OCI-LY7 (cell line): ENCODE results near the gene MRGPRX4. TPM values are rescaled to one million over a fixed set of nuclear protein-coding genes. Genes with fewer than 3 reads are reported as not detected.
A peak's percentile ranks its signal among the peaks of the same experiment; 100 is the strongest.

Source experiments
- BruUV-seq: library from RNA; stranded (reverse); fragments of 400-500 nt; replicated peaks from 2 replicates; lab custom pipeline; 2021; lab: Mats Ljungman, UMichigan
- CTCF ChIA-PET: fragments of 300-600 bp; sonication (Branson Sonifier 250); formaldehyde crosslinking; loops from one replicate; lab custom pipeline; 2022; ENCODE audit warnings: antibody characterized with exemption; ENCODE audit not compliant: unreplicated experiment; lab: Charles Lee
- POLR2A ChIA-PET: fragments of 300-600 bp; sonication (Branson Sonifier 250); formaldehyde crosslinking; loops from one replicate; lab custom pipeline; 2022; ENCODE audit warnings: antibody characterized with exemption; lab: Charles Lee
- DNase-seq: peaks from one replicate; pipeline ENCODE4 v3.0.0-alpha.2; 2015; ENCODE audit warnings: low spot score
- H2AFZ ChIP-seq: fragments of 200-600 bp; sonication (generic), shearing (Covaris generic); 2 replicates; pipeline ENCODE4 v1.6.1; 2014; ENCODE audit warnings: mild to moderate bottlenecking, antibody characterized with exemption, low read length, moderate library complexity
- H3K27ac ChIP-seq: fragments of 200-600 bp; sonication (generic); 2 replicates; pipeline ENCODE4 v1.5.1; 2014; ENCODE audit warnings: mixed run types, low read depth, mild to moderate bottlenecking, moderate library complexity, low read length, inconsistent platforms; ENCODE audit not compliant: poor library complexity, severe bottlenecking
- H3K36me3 ChIP-seq: fragments of 200-600 bp; sonication (generic); 2 replicates; pipeline ENCODE4 v1.6.1; 2014; ENCODE audit warnings: mild to moderate bottlenecking, antibody characterized with exemption, low read length, moderate library complexity, mixed read lengths; ENCODE audit not compliant: insufficient read depth
- H3K4me1 ChIP-seq: fragments of 200-600 bp; sonication (generic); 2 replicates; pipeline ENCODE4 v1.5.1; 2014; ENCODE audit warnings: mild to moderate bottlenecking, low read length; ENCODE audit not compliant: insufficient read depth, poor library complexity, severe bottlenecking
- H3K4me2 ChIP-seq: fragments of 200-600 bp; sonication (generic); 2 replicates; pipeline ENCODE4 v1.6.1; 2014; ENCODE audit warnings: mild to moderate bottlenecking, low read length
- H3K4me3 ChIP-seq: fragments of 200-600 bp; sonication (generic); 2 replicates; pipeline ENCODE4 v1.5.1; 2014; ENCODE audit warnings: mild to moderate bottlenecking, low read depth, low read length; ENCODE audit not compliant: poor library complexity, severe bottlenecking
- H3K79me2 ChIP-seq: fragments of 200-600 bp; sonication (generic); 2 replicates; pipeline ENCODE4 v1.6.1; 2016; ENCODE audit warnings: low read depth, mild to moderate bottlenecking, low read length, moderate library complexity, mixed read lengths; ENCODE audit not compliant: insufficient read depth
- H3K9me2 ChIP-seq: fragments of 200-600 bp; sonication (generic); 2 replicates; pipeline ENCODE4 v1.6.1; 2016; ENCODE audit warnings: mild to moderate bottlenecking, low read length, mixed read lengths; ENCODE audit not compliant: insufficient read depth
- H3K9me3 ChIP-seq: fragments of 200-600 bp; sonication (generic); 2 replicates; pipeline ENCODE4 v1.6.1; 2014; ENCODE audit warnings: mild to moderate bottlenecking, mixed run types, low read length, mixed read lengths
- H4K20me1 ChIP-seq: fragments of 200-600 bp; sonication (generic); 2 replicates; pipeline ENCODE4 v1.6.1; 2014; ENCODE audit warnings: mild to moderate bottlenecking, antibody characterized with exemption, low read length, moderate library complexity, mixed read lengths; ENCODE audit not compliant: insufficient read depth
- CTCF ChIP-seq: fragments of 200-600 bp; sonication (generic); conservative IDR thresholded peaks from 2 replicates; pipeline ENCODE4 v1.5.1; 2014; ENCODE audit warnings: mild to moderate bottlenecking, antibody characterized with exemption, low read length, moderate library complexity, mixed read lengths
- EZH2phosphoT487 ChIP-seq: fragments of 200-600 bp; sonication (generic); IDR thresholded peaks from 2 replicates; pipeline ENCODE4 v1.6.1; 2018; ENCODE audit warnings: low read depth, borderline replicate concordance, mild to moderate bottlenecking, mixed run types, antibody characterized with exemption, low read length, moderate library complexity, mixed read lengths
- intact Hi-C: fragments of 100-400 bp; cut with micrococcal nuclease; formaldehyde crosslinking; loops from one replicate; pipeline ENCODE4 v1.10.0; 2022; ENCODE audit not compliant: unreplicated experiment
- total RNA-seq, 2 experiments: library from RNA; depleted of rRNA in 1 of 2; stranded (reverse); fragments of >200 nt in 1 of 2; shearing (Covaris generic) in 1 of 2; gene quantifications; 2 replicates each; pipeline ENCODE4 v1.2.3, GENCODE V29; 2014 to 2022

MRGPRX4 gene
- total RNA-seq, 2 experiments from 2014 or later, result not detected

DNA sequence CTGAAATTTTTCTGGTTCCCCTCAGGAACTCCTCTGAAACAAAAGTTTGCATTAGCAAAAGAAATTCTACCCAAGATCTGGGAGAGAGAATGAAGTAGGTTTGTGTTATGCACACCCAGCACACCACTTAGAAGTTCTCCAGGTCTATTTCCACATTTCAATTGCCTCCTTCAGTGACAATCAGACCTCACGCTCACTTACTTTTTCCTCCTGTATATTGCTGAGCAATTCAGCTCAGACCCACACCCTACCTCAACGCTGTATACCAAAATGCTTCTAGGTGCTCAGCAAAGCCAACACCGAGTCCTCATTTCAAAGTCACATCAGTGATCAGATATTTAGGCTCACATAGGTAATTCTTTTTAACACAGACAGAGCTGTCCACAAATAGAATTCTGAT lies 21.1 kb upstream of the MRGPRX4 start:
- POLR2A ChIA-PET, result no interaction called here

GRCh38 chr11:18168372-18168771 lies 4.3 kb upstream of the MRGPRX4 start:
- Histone ChIP-seq H3K9me3 (no peaks in the 10 kb centered on the region; the same call in 1 of the 2 replicates), H3K79me2 (no peaks in the 10 kb centered on the region), H2AFZ (no peak overlapping the region), H3K27ac (no peak overlapping the region), H3K4me3 (no peak overlapping the region), H4K20me1 (no peaks in the 10 kb centered on the region), H3K9me2 (no peaks in the 10 kb centered on the region), H3K4me2 (no peak overlapping the region), H3K4me1 (peaks cover 10% of the 10 kb centered on the region), H3K36me3 (no peaks in the 10 kb centered on the region)
- CTCF ChIA-PET, result no interaction called here
- BruUV-seq, result no TSS peak
- TF ChIP-seq CTCF, result no peak
- no peak for TF ChIP-seq EZH2phosphoT487
- POLR2A ChIA-PET, result no interaction called here
- intact Hi-C loops, result no loop called here
- DNase-seq, result no peak

More for the DNA sequence above, 21.1 kb upstream of the MRGPRX4 start:
- no peaks in the 10 kb centered on the region for H3K4me1 ChIP-seq
- no peaks in the 10 kb centered on the region for H3K9me3 ChIP-seq
- no peak overlapping the region for H3K4me3 ChIP-seq
- no peaks in the 10 kb centered on the region for H3K9me2 ChIP-seq
- no peak for DNase-seq
- H3K27ac ChIP-seq, result no peak overlapping the region
- no peak overlapping the region for H2AFZ ChIP-seq
- H3K4me2 ChIP-seq, result no peak overlapping the region
- TF ChIP-seq CTCF (no peak), EZH2phosphoT487 (no peak)
- no peaks in the 10 kb centered on the region for H3K79me2 ChIP-seq
- no peaks in the 10 kb centered on the region for H4K20me1 ChIP-seq
- CTCF ChIA-PET, result no interaction called here
- no TSS peak for BruUV-seq
- intact Hi-C loops, result no loop called here
- H3K36me3 ChIP-seq, result no peaks in the 10 kb centered on the region

- Histone ChIP-seq H3K4me2 (no peak overlapping the region), H4K20me1 (no peaks in the 10 kb centered on the region), H3K9me2 (no peaks in the 10 kb centered on the region), H3K36me3 (no peaks in the 10 kb centered on the region), H3K27ac (no peak overlapping the region), H3K79me2 (no peaks in the 10 kb centered on the region), H2AFZ (no peak overlapping the region), H3K9me3 (no peaks in the 10 kb centered on the region; the same call in 1 of the 2 replicates), H3K4me1 (no peaks in the 10 kb centered on the region), H3K4me3 (no peak overlapping the region)
- intact Hi-C loops, result loop anchor here (10.0 kb wide), 1 partner anchor 113 kb away; no protein-coding TSS in a partner anchor
- peak; percentile 56 for DNase-seq
- POLR2A ChIA-PET, result no interaction called here
- TF ChIP-seq EZH2phosphoT487, result no peak
- TF ChIP-seq CTCF, result peak; percentile 79
- BruUV-seq, result no TSS peak
- CTCF ChIA-PET, result interaction anchor here (0.8 kb wide), 1 partner anchor 67 kb away, joined by 3 read pairs; no protein-coding TSS in a partner anchor
These were observed 1.1 kb upstream of the MRGPRX4 start for GRCh38 chr11:18171377-18172000.
